Activated naive CD4-positive, alpha-beta T cell treated with anti-CD3 and anti-CD28 coated beads, Interleukin-2, amount 50 U/mL, for 24 hours (primary cell): ENCODE data around the gene RBM11.
"Not testable (repeated sequence)": the region's sequence is repeated elsewhere in the genome, so short reads cannot be mapped to it uniquely, and the experiment has no call there.

ENCODE experiments used
- H3K27ac Mint-ChIP-seq: one replicate; pipeline ENCODE4 v1.8.0; 2021; ENCODE audit warnings: mild to moderate bottlenecking, mixed read lengths
- H3K27me3 Mint-ChIP-seq: one replicate; pipeline ENCODE4 v1.8.0; 2021; ENCODE audit warnings: mixed read lengths
- H3K36me3 Mint-ChIP-seq: one replicate; pipeline ENCODE4 v1.8.0; 2021; ENCODE audit warnings: mixed read lengths
- H3K4me1 Mint-ChIP-seq: one replicate; pipeline ENCODE4 v1.8.0; 2021; ENCODE audit warnings: mixed read lengths
- H3K4me3 Mint-ChIP-seq: one replicate; pipeline ENCODE4 v1.8.0; 2021; ENCODE audit warnings: mild to moderate bottlenecking, mixed read lengths
- H3K9me3 Mint-ChIP-seq: one replicate; pipeline ENCODE4 v1.8.0; 2021; ENCODE audit warnings: mixed read lengths

RBM11 gene, protein sequence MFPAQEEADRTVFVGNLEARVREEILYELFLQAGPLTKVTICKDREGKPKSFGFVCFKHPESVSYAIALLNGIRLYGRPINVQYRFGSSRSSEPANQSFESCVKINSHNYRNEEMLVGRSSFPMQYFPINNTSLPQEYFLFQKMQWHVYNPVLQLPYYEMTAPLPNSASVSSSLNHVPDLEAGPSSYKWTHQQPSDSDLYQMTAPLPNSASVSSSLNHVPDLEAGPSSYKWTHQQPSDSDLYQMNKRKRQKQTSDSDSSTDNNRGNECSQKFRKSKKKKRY

DNA sequence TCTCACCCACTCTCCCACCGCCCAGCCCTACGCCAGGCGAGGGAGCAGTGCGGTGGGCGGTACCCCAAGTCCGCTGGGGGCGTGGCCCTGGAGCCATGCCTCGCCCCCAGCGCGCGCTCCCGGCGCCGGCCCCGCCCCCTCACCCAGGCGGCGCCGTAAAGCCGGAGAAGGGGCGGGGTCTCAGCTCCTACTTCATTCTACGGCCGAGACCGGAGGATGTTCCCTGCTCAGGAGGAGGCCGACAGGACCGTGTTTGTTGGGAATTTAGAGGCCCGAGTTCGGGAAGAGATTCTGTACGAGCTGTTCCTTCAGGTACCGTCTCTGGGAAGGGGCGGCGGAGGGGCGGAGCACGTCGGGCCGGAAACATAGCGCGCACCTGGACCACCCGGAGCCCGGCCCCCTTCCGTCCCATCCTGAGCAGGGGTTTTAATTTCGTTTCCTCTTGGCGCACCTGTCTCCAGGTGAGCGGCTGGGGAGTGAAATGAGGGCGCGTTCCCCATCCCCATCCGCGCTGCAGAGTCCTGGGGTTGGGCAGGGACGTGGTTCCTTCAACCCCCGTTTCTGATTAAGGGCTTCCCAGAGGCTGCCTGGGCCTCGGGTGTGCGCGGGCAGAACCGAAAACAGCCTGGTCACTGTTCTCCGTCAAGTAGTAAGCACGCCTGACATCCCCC, at the start of gene RBM11:
Gene RBM11, plus strand, starts transcription at position 187 of the 671 bp plus-strand sequence. Its CDS starts 30 bp downstream, at position 217.
- Mint-ChIP-seq H3K4me3 (peak within 1 kb of the TSS; percentile 85), H3K27me3 (no peaks in the 10 kb centered on the region), H3K27ac (peak within 1 kb of the TSS; percentile 62), H3K9me3 (no peaks in the 10 kb centered on the region), H3K4me1 (peaks cover 7% of the 10 kb centered on the region), H3K36me3 (no peaks in the 10 kb centered on the region)

GRCh38 chr21:14166463-14167223, 49.3 kb upstream of the RBM11 start:
- H3K9me3 Mint-ChIP-seq, H3K36me3 Mint-ChIP-seq, H3K27ac Mint-ChIP-seq, H3K27me3 Mint-ChIP-seq, H3K4me1 Mint-ChIP-seq, H3K4me3 Mint-ChIP-seq: not testable (repeated sequence)

DNA sequence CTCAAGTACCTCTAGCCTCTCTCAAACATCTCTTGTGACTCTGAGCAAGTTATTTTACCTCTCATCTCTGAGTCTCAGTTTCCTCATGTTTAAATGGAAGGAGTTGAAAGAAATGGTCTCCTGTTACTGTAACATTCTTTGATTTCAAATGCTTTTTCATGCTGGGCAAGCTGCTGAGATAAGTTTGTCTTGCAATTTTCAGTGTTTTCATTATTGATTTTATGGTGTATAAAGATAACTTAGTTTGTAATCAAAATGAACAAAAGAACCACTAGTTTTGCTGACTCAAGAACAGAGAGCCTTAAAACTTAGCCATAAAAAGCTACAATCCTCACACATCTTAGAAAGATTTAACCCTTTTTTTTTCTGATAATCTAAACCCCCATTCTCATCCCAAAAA, 9.7 kb upstream of the RBM11 start:
- no peak overlapping the region for H3K4me3 Mint-ChIP-seq
- H3K27ac Mint-ChIP-seq: no peak overlapping the region
- H3K9me3 Mint-ChIP-seq: no peaks in the 10 kb centered on the region
- H3K27me3 Mint-ChIP-seq: peaks cover 9% of the 10 kb centered on the region
- no peaks in the 10 kb centered on the region for H3K36me3 Mint-ChIP-seq
- no peaks in the 10 kb centered on the region for H3K4me1 Mint-ChIP-seq

DNA sequence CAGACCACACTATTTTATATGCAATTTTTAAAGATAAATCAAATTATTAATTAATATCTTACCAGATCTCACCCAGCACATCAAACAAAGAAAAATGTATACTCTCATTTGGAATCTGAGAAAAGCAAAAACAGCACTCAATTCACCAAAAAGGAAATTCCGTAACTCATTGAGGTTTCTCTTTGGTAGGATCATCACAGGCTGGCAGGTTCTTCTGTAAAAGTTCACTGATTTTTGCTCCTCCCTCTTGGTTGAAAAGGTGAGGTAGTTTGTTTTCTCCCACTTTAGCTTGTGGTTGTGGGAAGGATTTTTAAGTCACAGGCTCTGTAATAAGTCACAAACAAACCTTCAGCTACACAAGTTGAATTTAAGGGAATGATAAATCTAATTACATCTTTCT, 5.2 kb upstream of the RBM11 start, which contains the start of gene LIPI:
Gene LIPI, minus strand, starts transcription at position 218 of the 400 bp plus-strand sequence. Its CDS starts 110 bp downstream, at position 108.
- Mint-ChIP-seq H3K4me3 (no peak within 1 kb of the TSS), H3K36me3 (no peaks in the 10 kb centered on the region), H3K27me3 (peaks cover 6% of the 10 kb centered on the region), H3K27ac (no peak within 1 kb of the TSS), H3K4me1 (no peaks in the 10 kb centered on the region), H3K9me3 (no peaks in the 10 kb centered on the region)

- Mint-ChIP-seq H3K27me3 (peaks cover 1% of the 10 kb centered on the region), H3K4me1 (peaks cover 7% of the 10 kb centered on the region), H3K27ac (no peak overlapping the region), H3K4me3 (no peak overlapping the region), H3K9me3 (no peaks in the 10 kb centered on the region), H3K36me3 (no peaks in the 10 kb centered on the region)
These were observed 2.8 kb upstream of the RBM11 start for GRCh38 chr21:14213164-14213563.

DNA sequence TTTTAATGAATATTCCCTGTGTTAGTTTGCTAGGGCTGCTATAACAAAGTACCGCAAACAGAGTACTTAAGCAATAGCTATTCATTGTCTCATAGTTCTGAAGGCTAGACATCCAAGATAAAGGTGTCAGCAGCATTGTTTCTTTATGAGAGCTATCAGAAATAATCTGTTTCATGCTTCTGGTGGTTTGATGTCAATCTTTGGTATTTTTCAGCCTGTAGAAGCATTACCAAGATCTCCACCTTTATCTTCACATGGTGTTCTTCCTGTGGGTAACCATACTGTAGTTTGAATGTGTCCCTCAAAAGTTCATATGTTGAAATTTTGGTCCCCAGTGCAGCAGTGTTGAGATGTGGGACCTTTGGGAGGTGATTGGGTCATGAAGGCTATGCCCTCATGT, 7.4 kb downstream of the RBM11 start:
- Mint-ChIP-seq H3K4me1 (no peaks in the 10 kb centered on the region), H3K36me3 (peaks cover 9% of the 10 kb centered on the region), H3K27me3 (no peaks in the 10 kb centered on the region), H3K4me3 (no peak overlapping the region), H3K9me3 (no peaks in the 10 kb centered on the region), H3K27ac (no peak overlapping the region)

DNA sequence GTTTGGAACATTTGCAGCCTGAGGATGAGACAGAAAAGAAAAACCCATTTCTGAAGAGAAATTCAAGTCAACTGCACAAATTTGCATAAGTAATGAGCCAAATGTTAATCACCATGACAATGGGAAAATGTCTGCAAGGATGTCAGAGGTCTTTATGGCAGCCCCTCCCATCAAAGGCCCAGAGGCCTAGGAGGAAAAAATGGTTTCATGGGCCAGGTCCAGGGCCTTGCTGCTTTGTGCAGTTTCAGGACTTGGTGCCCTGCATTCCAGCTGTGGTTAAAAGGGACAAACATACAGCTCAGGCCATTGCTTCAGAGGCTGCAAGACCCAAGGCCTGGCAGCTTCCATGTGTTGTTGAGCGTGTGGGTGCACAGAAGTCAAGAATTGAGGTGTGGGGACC, 13.4 kb downstream of the RBM11 start:
- H3K27me3 Mint-ChIP-seq: peaks cover 4% of the 10 kb centered on the region
- H3K4me1 Mint-ChIP-seq: no peaks in the 10 kb centered on the region
- peaks cover 7% of the 10 kb centered on the region for H3K9me3 Mint-ChIP-seq
- no peak overlapping the region for H3K27ac Mint-ChIP-seq
- H3K36me3 Mint-ChIP-seq: peaks cover 14% of the 10 kb centered on the region
- H3K4me3 Mint-ChIP-seq: no peak overlapping the region

- no peak overlapping the region for H3K4me3 Mint-ChIP-seq
- H3K36me3 Mint-ChIP-seq: no peaks in the 10 kb centered on the region
- H3K27me3 Mint-ChIP-seq: peaks cover 8% of the 10 kb centered on the region
- no peaks in the 10 kb centered on the region for H3K9me3 Mint-ChIP-seq
- H3K27ac Mint-ChIP-seq: no peak overlapping the region
- H3K4me1 Mint-ChIP-seq: peaks cover 3% of the 10 kb centered on the region
These were observed 19.1 kb downstream of the RBM11 start for GRCh38 chr21:14235101-14235500.

GRCh38 chr21:14236180-14236579, 20.2 kb downstream of the RBM11 start:
- Mint-ChIP-seq H3K36me3 (no peaks in the 10 kb centered on the region), H3K9me3 (no peaks in the 10 kb centered on the region), H3K27me3 (peaks cover 8% of the 10 kb centered on the region), H3K4me3 (no peak overlapping the region), H3K4me1 (peaks cover 10% of the 10 kb centered on the region), H3K27ac (no peak overlapping the region)

- Mint-ChIP-seq H3K4me3 (no peak overlapping the region), H3K36me3 (peaks cover 2% of the 10 kb centered on the region), H3K27ac (peak overlapping the region; percentile 20), H3K9me3 (no peaks in the 10 kb centered on the region), H3K27me3 (peaks cover 5% of the 10 kb centered on the region), H3K4me1 (peaks cover 21% of the 10 kb centered on the region)
These were observed 23.3 kb downstream of the RBM11 start for GRCh38 chr21:14239281-14239680.

DNA sequence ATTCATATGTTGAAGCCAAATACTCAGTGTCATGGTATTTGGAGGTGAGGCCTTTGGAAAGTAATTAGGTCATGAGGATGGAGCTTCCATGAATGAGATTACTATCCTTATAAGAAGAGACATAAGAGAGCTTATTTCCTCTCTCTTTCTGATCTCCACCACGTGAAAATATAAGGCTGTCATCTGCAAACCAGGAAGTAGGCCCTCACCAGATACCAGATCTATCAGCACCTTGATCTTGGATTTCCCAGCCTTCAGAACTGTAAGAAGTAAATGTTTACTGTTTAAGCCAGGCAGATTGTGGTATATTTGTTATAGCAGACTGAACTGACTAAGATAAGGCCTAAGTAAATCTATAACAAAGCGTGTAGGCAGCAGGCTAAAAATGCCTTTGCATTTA, 25.3 kb downstream of the RBM11 start:
- Mint-ChIP-seq H3K27ac (peak overlapping the region; percentile 52), H3K4me1 (peaks cover 21% of the 10 kb centered on the region), H3K9me3 (no peaks in the 10 kb centered on the region), H3K27me3 (no peaks in the 10 kb centered on the region), H3K4me3 (no peak overlapping the region), H3K36me3 (peaks cover 2% of the 10 kb centered on the region)

DNA sequence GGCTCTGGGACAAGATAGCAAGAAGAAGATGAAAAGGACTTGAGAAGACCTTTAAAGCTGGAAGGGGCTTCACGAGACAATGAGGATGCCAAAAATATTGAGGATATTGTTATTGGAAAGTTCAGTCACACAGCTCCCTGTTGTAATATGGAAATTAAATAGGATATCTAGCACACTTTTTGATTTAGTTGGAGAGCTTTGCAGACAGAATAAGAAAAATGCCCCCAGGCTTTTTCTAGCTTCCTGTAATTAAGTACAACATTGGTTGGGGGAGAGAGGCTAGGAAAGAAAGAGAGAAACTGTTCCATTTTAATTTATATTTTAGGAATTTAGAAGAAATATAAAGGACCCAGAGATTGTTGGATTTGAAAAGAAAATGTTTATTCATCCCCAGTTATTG, 27.5 kb downstream of the RBM11 start:
- Mint-ChIP-seq H3K36me3 (peaks cover 3% of the 10 kb centered on the region), H3K4me1 (peaks cover 21% of the 10 kb centered on the region), H3K27ac (no peak overlapping the region), H3K9me3 (no peaks in the 10 kb centered on the region), H3K27me3 (peaks cover 3% of the 10 kb centered on the region), H3K4me3 (no peak overlapping the region)

- Mint-ChIP-seq H3K4me3 (no peak overlapping the region), H3K27me3 (peaks cover 6% of the 10 kb centered on the region), H3K4me1 (peaks cover 21% of the 10 kb centered on the region), H3K9me3 (no peaks in the 10 kb centered on the region), H3K27ac (no peak overlapping the region), H3K36me3 (peaks cover 3% of the 10 kb centered on the region)
These were observed 27.9 kb downstream of the RBM11 start for GRCh38 chr21:14243874-14244273.

DNA sequence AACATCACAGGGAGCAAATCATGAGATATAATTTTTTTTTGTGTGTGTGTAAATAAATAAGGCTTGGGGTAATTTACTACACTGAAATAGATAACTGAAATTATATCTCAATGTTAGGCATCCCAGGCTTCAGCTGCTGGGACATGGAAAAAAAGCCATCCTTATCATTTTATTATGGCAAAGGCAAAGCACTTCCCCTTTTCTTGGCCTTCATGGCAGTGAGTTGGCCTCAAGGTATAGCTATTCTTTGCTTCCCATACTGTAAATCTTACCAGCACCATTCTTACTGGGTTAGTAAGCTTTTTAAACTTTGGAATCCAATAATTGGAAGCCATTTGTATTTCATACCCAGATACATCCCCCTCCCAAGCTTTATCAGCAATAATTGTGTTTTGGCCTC, 29.0 kb downstream of the RBM11 start:
- peaks cover 3% of the 10 kb centered on the region for H3K36me3 Mint-ChIP-seq
- H3K27me3 Mint-ChIP-seq: peaks cover 9% of the 10 kb centered on the region
- H3K4me3 Mint-ChIP-seq: no peak overlapping the region
- no peak overlapping the region for H3K27ac Mint-ChIP-seq
- no peaks in the 10 kb centered on the region for H3K9me3 Mint-ChIP-seq
- peaks cover 19% of the 10 kb centered on the region for H3K4me1 Mint-ChIP-seq

- peaks cover 11% of the 10 kb centered on the region for H3K27me3 Mint-ChIP-seq
- no peaks in the 10 kb centered on the region for H3K9me3 Mint-ChIP-seq
- no peak overlapping the region for H3K4me3 Mint-ChIP-seq
- no peak overlapping the region for H3K27ac Mint-ChIP-seq
- H3K4me1 Mint-ChIP-seq: peaks cover 15% of the 10 kb centered on the region
- H3K36me3 Mint-ChIP-seq: peaks cover 3% of the 10 kb centered on the region
These were observed 29.8 kb downstream of the RBM11 start for GRCh38 chr21:14245711-14246110.

- Mint-ChIP-seq H3K27me3 (peaks cover 12% of the 10 kb centered on the region), H3K4me3 (no peak overlapping the region), H3K4me1 (peaks cover 5% of the 10 kb centered on the region), H3K9me3 (no peaks in the 10 kb centered on the region), H3K27ac (no peak overlapping the region), H3K36me3 (peaks cover 1% of the 10 kb centered on the region)
These were observed 35.4 kb downstream of the RBM11 start for GRCh38 chr21:14251336-14251735.
